H9 (cell line): ENCODE results near the gene RBM19. TPM values are rescaled to one million over a fixed set of nuclear protein-coding genes. Genes with fewer than 3 reads are reported as not detected.

Experiments used
- DNase-seq: peaks from one replicate; pipeline ENCODE4 v3.0.0-alpha.2; 2017
- H2AFZ ChIP-seq: one replicate; pipeline ENCODE4 v1.6.1; 2013; ENCODE audit warnings: mild to moderate bottlenecking, low read length, control low read depth, moderate library complexity
- H2AK5ac ChIP-seq: 2 replicates; pipeline ENCODE4 v1.6.1; 2013; ENCODE audit warnings: low read length, control low read depth, mixed read lengths; ENCODE audit not compliant: insufficient read length
- H2BK120ac ChIP-seq: one replicate; pipeline ENCODE4 v1.6.1; 2013; ENCODE audit warnings: low read depth, mild to moderate bottlenecking, low read length, control low read depth, inconsistent platforms; ENCODE audit not compliant: poor library complexity, severe bottlenecking
- H2BK12ac ChIP-seq: 2 replicates; pipeline ENCODE4 v1.6.1; 2013; ENCODE audit warnings: low read length, control low read depth, mixed read lengths, low read depth; ENCODE audit not compliant: insufficient read length
- H2BK15ac ChIP-seq: 2 replicates; pipeline ENCODE4 v1.6.1; 2013; ENCODE audit warnings: low read depth, low read length, control low read depth
- H2BK20ac ChIP-seq: one replicate; pipeline ENCODE4 v1.6.1; 2013; ENCODE audit warnings: low read depth, mild to moderate bottlenecking, low read length, control low read depth, inconsistent platforms; ENCODE audit not compliant: poor library complexity, severe bottlenecking
- H2BK5ac ChIP-seq: 2 replicates; pipeline ENCODE4 v1.6.1; 2013; ENCODE audit warnings: low read length, control low read depth, mixed read lengths; ENCODE audit not compliant: insufficient read length
- H3K14ac ChIP-seq: 2 replicates; pipeline ENCODE4 v1.6.1; 2013; ENCODE audit warnings: low read length, control low read depth; ENCODE audit not compliant: insufficient read depth
- H3K18ac ChIP-seq: 2 replicates; pipeline ENCODE4 v1.6.1; 2013; ENCODE audit warnings: low read depth, mild to moderate bottlenecking, mixed read lengths, low read length, control low read depth; ENCODE audit not compliant: insufficient read length
- H3K23ac ChIP-seq: 2 replicates; pipeline ENCODE4 v1.6.1; 2013; ENCODE audit warnings: low read length, control low read depth, mixed read lengths, low read depth; ENCODE audit not compliant: insufficient read length
- H3K23me2 ChIP-seq: 2 replicates; pipeline ENCODE4 v1.6.1; 2013; ENCODE audit warnings: low read depth, mild to moderate bottlenecking, mixed read lengths, low read length, control low read depth; ENCODE audit not compliant: insufficient read length, poor library complexity, severe bottlenecking
- H3K27ac ChIP-seq: 2 replicates; pipeline ENCODE4 v1.5.1; 2013; ENCODE audit warnings: low read length, control low read depth, mixed read lengths, low read depth; ENCODE audit not compliant: insufficient read length
- H3K27me3 ChIP-seq: 2 replicates; pipeline ENCODE4 v1.6.1; 2013; ENCODE audit warnings: low read length, control low read depth, inconsistent platforms; ENCODE audit not compliant: insufficient read depth
- H3K4ac ChIP-seq: 2 replicates; pipeline ENCODE4 v1.6.1; 2013; ENCODE audit warnings: low read depth, mild to moderate bottlenecking, control low read depth, inconsistent platforms, low read length, moderate library complexity
- H3K4me1 ChIP-seq: 2 replicates; pipeline ENCODE4 v1.6.1; 2013; ENCODE audit warnings: low read length, control low read depth, inconsistent platforms; ENCODE audit not compliant: insufficient read depth
- H3K4me2 ChIP-seq: 2 replicates; pipeline ENCODE4 v1.6.1; 2013; ENCODE audit warnings: low read length, control low read depth, mixed read lengths; ENCODE audit not compliant: insufficient read length, insufficient read depth
- H3K56ac ChIP-seq: 2 replicates; pipeline ENCODE4 v1.6.1; 2013; ENCODE audit warnings: low read depth, mild to moderate bottlenecking, mixed read lengths, low read length, control low read depth; ENCODE audit not compliant: insufficient read length
- H3K79me1 ChIP-seq: 2 replicates; pipeline ENCODE4 v1.6.1; 2013; ENCODE audit warnings: low read depth, mild to moderate bottlenecking, moderate library complexity, low read length, control low read depth, inconsistent platforms; ENCODE audit not compliant: insufficient read depth, poor library complexity, severe bottlenecking
- H3K79me2 ChIP-seq: 2 replicates; pipeline ENCODE4 v1.6.1; 2013; ENCODE audit warnings: low read length, control low read depth, inconsistent platforms; ENCODE audit not compliant: insufficient read depth
- H3K9ac ChIP-seq: 2 replicates; pipeline ENCODE4 v1.6.1; 2013; ENCODE audit warnings: low read length, control low read depth, mixed read lengths; ENCODE audit not compliant: insufficient read length; ENCODE audit errors: extremely low read depth
- H3K9me3 ChIP-seq: one replicate; pipeline ENCODE4 v1.6.1; 2013; ENCODE audit warnings: low read depth, low read length, inconsistent platforms; ENCODE audit not compliant: control insufficient read depth
- H3T11ph ChIP-seq: one replicate; pipeline ENCODE4 v1.6.1; 2013; ENCODE audit warnings: mild to moderate bottlenecking, low read length, control low read depth, inconsistent platforms
- H4K20me1 ChIP-seq: one replicate; pipeline ENCODE4 v1.6.1; 2013; ENCODE audit not compliant: control insufficient read depth, insufficient read length, insufficient read depth
- H4K5ac ChIP-seq: 2 replicates; pipeline ENCODE4 v1.6.1; 2013; ENCODE audit warnings: low read depth, mild to moderate bottlenecking, mixed read lengths, low read length, control low read depth; ENCODE audit not compliant: insufficient read length
- H4K8ac ChIP-seq: replicated peaks from 2 replicates; pipeline ENCODE4 v1.6.1; 2013; ENCODE audit warnings: low read length, control low read depth, mixed read lengths, low read depth; ENCODE audit not compliant: insufficient read length
- H4K91ac ChIP-seq: 2 replicates; pipeline ENCODE4 v1.6.1; 2013; ENCODE audit warnings: low read depth, mild to moderate bottlenecking, moderate library complexity, mixed read lengths, low read length, control low read depth; ENCODE audit not compliant: insufficient read length
- H3K27ac Mint-ChIP-seq, 3 experiments: 2 replicates in 2 of 3; 3 replicates in 1 of 3; pipeline ENCODE4 v1.8.0; 2020 to 2021; ENCODE audit warnings: mixed read lengths in 3 of 3, mild to moderate bottlenecking in 1 of 3, moderate library complexity in 1 of 3
- H3K27me3 Mint-ChIP-seq: 2 replicates; pipeline ENCODE4 v1.8.0; 2021; ENCODE audit warnings: low read depth, mild to moderate bottlenecking, moderate library complexity, mixed read lengths
- H3K36me3 Mint-ChIP-seq, 3 experiments: 2 replicates in 2 of 3; 3 replicates in 1 of 3; pipeline ENCODE4 v1.8.0; 2020 to 2021; ENCODE audit warnings: low read depth in 3 of 3, mixed read lengths in 3 of 3; ENCODE audit not compliant: insufficient read depth in 1 of 3
- H3K4me1 Mint-ChIP-seq, 2 experiments: 2 replicates each; pipeline ENCODE4 v1.8.0; 2020; ENCODE audit warnings: mixed read lengths in 2 of 2
- H3K4me3 Mint-ChIP-seq, 2 experiments: 2 replicates in 1 of 2; 3 replicates in 1 of 2; pipeline ENCODE4 v1.8.0; 2020 to 2021; ENCODE audit warnings: mild to moderate bottlenecking in 2 of 2, mixed read lengths in 2 of 2, moderate library complexity in 1 of 2
- H3K9me3 Mint-ChIP-seq, 2 experiments: 2 replicates in 1 of 2; 3 replicates in 1 of 2; pipeline ENCODE4 v1.8.0; 2020; ENCODE audit warnings: mild to moderate bottlenecking in 2 of 2, mixed read lengths in 2 of 2, moderate library complexity in 1 of 2
- WGBS: extraction: QIAGEN DNeasy Blood & Tissue Kit; methylation state at CpG from one replicate; pipeline ENCODE4 v1.1.7; 2013; ENCODE audit warnings: missing lambda C conversion rate, low lambda C conversion rate, mixed read lengths; ENCODE audit not compliant: insufficient read length; ENCODE audit errors: extremely low coverage; 5-methylcytosine and 5-hydroxymethylcytosine counted together
- total RNA-seq: library from RNA; stranded (reverse); gene quantifications from 2 replicates; pipeline ENCODE4 v1.2.1, GENCODE V29; 2021
- TF ChIP-seq, protein P1 (sequence below): fragments of 200-600 bp; sonication (generic); conservative IDR thresholded peaks from 3 replicates; pipeline ENCODE4 v1.8.0; 2021; ENCODE audit warnings: antibody characterized with exemption, mild to moderate bottlenecking

Gene RBM19
- total RNA-seq, 1 experiment from 2014 or later: 32.2 TPM

DNA sequence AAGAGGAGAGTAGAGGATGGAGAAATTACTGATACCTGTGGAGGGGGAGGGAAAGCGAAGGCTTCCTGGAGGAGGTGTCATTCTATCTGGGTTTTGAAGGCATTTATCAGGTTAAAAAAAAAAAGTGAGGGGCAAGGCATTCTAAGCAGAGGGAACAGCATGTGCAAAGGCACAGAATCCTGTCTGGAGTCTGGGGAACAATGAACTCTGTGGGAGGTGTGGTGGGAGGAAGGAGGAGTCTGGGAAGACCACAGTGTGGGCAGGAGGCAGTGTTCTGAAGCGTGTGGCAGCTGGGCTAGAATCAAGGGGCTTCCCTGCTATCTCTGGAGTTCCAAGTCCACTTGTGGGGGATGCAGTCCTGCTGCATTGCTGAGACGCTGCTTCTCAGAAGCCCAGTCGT is 123.4 kb downstream of the RBM19 start:
- H3K23me2 ChIP-seq: no peaks in the 10 kb centered on the region
- no peaks in the 10 kb centered on the region for H4K20me1 ChIP-seq
- H2BK5ac ChIP-seq: no peak overlapping the region
- no peak overlapping the region for H2AFZ ChIP-seq
- no peaks in the 10 kb centered on the region for H3K27me3 ChIP-seq
- no peak overlapping the region for H3K14ac ChIP-seq
- H3K18ac ChIP-seq: no peak overlapping the region
- no peaks in the 10 kb centered on the region for H3K79me1 ChIP-seq
- H3K27ac ChIP-seq: no peak overlapping the region
- H4K91ac ChIP-seq: no peak overlapping the region
- no CpG with 5 or more reads among the region's 4 CpGs for WGBS
- no peak overlapping the region for H3T11ph ChIP-seq
- no peak overlapping the region for H3K56ac ChIP-seq
- no peak overlapping the region for H3K9ac ChIP-seq
- no peak overlapping the region for H3K4me2 ChIP-seq
- H2BK12ac ChIP-seq: no peak overlapping the region
- Mint-ChIP-seq H3K4me1 (peaks cover 13 to 19% of the 10 kb centered on the region in 2 experiments), H3K27ac (peak overlapping the region in 2 of 3 experiments; percentile 28 to 81; a peak in 2 of 7 replicates), H3K27me3 (no peaks in the 10 kb centered on the region), H3K9me3 (no peaks in the 10 kb centered on the region), H3K4me3 (no peak overlapping the region), H3K36me3 (peaks cover 3 to 9% (median 4%) of the 10 kb centered on the region in 3 experiments; a peak in 5 of 7 replicates)
- no peak overlapping the region for H2BK15ac ChIP-seq
- no peak overlapping the region for H4K8ac ChIP-seq
- H3K79me2 ChIP-seq: no peaks in the 10 kb centered on the region
- DNase-seq: no peak
- H3K9me3 ChIP-seq: no peaks in the 10 kb centered on the region
- H4K5ac ChIP-seq: no peak overlapping the region
- H2BK120ac ChIP-seq: no peak overlapping the region
- H3K4ac ChIP-seq: no peak overlapping the region
- no peak overlapping the region for H2BK20ac ChIP-seq
- H2AK5ac ChIP-seq: no peak overlapping the region
- H3K4me1 ChIP-seq: no peaks in the 10 kb centered on the region
- H3K23ac ChIP-seq: no peak overlapping the region
- TF ChIP-seq, protein P1, sequence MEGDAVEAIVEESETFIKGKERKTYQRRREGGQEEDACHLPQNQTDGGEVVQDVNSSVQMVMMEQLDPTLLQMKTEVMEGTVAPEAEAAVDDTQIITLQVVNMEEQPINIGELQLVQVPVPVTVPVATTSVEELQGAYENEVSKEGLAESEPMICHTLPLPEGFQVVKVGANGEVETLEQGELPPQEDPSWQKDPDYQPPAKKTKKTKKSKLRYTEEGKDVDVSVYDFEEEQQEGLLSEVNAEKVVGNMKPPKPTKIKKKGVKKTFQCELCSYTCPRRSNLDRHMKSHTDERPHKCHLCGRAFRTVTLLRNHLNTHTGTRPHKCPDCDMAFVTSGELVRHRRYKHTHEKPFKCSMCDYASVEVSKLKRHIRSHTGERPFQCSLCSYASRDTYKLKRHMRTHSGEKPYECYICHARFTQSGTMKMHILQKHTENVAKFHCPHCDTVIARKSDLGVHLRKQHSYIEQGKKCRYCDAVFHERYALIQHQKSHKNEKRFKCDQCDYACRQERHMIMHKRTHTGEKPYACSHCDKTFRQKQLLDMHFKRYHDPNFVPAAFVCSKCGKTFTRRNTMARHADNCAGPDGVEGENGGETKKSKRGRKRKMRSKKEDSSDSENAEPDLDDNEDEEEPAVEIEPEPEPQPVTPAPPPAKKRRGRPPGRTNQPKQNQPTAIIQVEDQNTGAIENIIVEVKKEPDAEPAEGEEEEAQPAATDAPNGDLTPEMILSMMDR: no peak
